Measurements from ENCODE around the gene CFI. TPM values are rescaled to one million over a fixed set of nuclear protein-coding genes. Genes with fewer than 3 reads are reported as not detected.

Gene CFI
- total RNA-seq, 1 donor from 2014 or later = not detected

DNA sequence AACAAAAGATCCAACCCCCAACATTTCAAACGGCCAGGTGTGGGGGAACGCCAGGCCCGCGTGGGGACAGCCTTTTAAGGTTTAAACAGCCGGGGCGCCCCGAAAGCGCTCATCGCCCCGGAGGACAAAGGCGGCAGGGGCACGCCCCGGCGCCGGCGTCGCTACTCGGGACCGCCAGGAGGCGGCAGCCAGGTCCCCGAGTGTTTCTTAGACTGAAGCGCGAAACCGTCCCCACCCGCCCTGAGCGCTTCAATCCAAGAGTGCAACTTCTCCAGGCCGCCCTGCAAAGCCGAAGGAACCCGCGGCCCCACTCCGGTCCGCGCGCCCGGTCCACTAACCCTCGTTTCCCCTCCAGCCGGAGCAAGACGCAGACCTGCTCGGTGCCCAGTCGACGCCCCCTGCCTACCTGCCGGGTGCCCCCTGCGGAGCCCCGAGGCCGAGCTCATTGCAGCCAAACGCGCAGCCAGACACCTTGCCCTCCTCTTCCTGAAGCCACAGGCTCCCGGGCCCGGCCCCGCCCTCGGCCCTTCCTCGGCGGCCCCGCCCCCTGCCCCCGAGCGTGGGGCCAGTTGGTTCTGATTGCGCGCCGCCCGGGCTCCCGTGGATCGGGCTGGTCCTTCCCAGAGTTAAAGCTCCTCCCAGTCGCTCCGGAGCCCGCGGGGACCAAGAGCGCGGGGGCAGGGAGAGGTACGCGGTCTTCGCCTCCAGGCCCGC, 98.7 kb downstream of the CFI start, which contains the start of gene CASP6:
Gene CASP6, minus strand, starts transcription at position 496 of the 714 bp plus-strand sequence. Its CDS starts 50 bp downstream, at position 446.
- Histone ChIP-seq H3K79me2 (ENCODE audit: low read depth) (peaks cover 43% of the 10 kb centered on the region), H3K4me3 (peak within 1 kb of the TSS; percentile 79), H3K36me3 (no peaks in the 10 kb centered on the region), H4K20me1 (ENCODE audit: low read depth) (no peaks in the 10 kb centered on the region), H3K9ac (peak within 1 kb of the TSS; percentile 62), H3K4me1 (peaks cover 17% of the 10 kb centered on the region), H2AFZ (replicated peaks) (peak within 1 kb of the TSS; percentile 86), H3K27me3 (no peaks in the 10 kb centered on the region), H3K4me2 (peak within 1 kb of the TSS; percentile 81), H3K9me3 (ENCODE audit: low read depth) (no peaks in the 10 kb centered on the region), H3K27ac (peak within 1 kb of the TSS; percentile 80), H3F3A (ENCODE audit: low read depth) (peaks cover 15% of the 10 kb centered on the region)
- peaks cover 13% of the 10 kb centered on the region for H3K36me3 Mint-ChIP-seq
- H3K4me1 Mint-ChIP-seq = peaks cover 25% of the 10 kb centered on the region
- DNase-seq (ENCODE audit: low spot score) = peak; percentile 91
- no peaks in the 10 kb centered on the region for H3K9me3 Mint-ChIP-seq
- TF ChIP-seq CTCF (IDR thresholded peaks at IDR 0.05) (peak; percentile 74), EZH2phosphoT487 (IDR thresholded peaks at IDR 0.05) (no peak)
- peak within 1 kb of the TSS; percentile 94 for H3K4me3 Mint-ChIP-seq
- peak within 1 kb of the TSS; percentile 82 for H3K27ac Mint-ChIP-seq
- H3K27me3 Mint-ChIP-seq (ENCODE audit: insufficient read depth, low read depth) = peaks cover 10% of the 10 kb centered on the region

- TF ChIP-seq CTCF (IDR thresholded peaks at IDR 0.05) (no peak), EZH2phosphoT487 (IDR thresholded peaks at IDR 0.05) (no peak), EZH2 (IDR thresholded peaks at IDR 0.05) (no peak)
- Mint-ChIP-seq H3K9me3 (no peaks in the 10 kb centered on the region), H3K36me3 (peaks cover 22% of the 10 kb centered on the region), H3K4me3 (peak overlapping the region; percentile 94), H3K27me3 (ENCODE audit: insufficient read depth, low read depth) (peaks cover 10% of the 10 kb centered on the region), H3K27ac (peak overlapping the region; percentile 82), H3K4me1 (peaks cover 25% of the 10 kb centered on the region)
- Histone ChIP-seq H3K4me1 (peaks cover 17% of the 10 kb centered on the region), H3K36me3 (no peaks in the 10 kb centered on the region), H3K9ac (peak overlapping the region; percentile 62), H3F3A (ENCODE audit: low read depth) (peaks cover 15% of the 10 kb centered on the region), H3K27me3 (no peaks in the 10 kb centered on the region), H3K4me2 (peak overlapping the region; percentile 81), H3K27ac (peak overlapping the region; percentile 80), H3K4me3 (peak overlapping the region; percentile 79), H3K79me2 (ENCODE audit: low read depth) (peaks cover 48% of the 10 kb centered on the region), H3K9me3 (ENCODE audit: low read depth) (no peaks in the 10 kb centered on the region), H2AFZ (replicated peaks) (peak overlapping the region; percentile 48), H4K20me1 (ENCODE audit: low read depth) (no peaks in the 10 kb centered on the region)
- DNase-seq (ENCODE audit: low spot score) = peak; percentile 10
Measured at GRCh38 chr4:109701566-109702410, 100.0 kb downstream of the CFI start.

GRCh38 chr4:109699553-109700225, 102.1 kb downstream of the CFI start:
- no peaks in the 10 kb centered on the region for H3K9me3 ChIP-seq (ENCODE audit: low read depth)
- H3K27me3 ChIP-seq = no peaks in the 10 kb centered on the region
- no peak overlapping the region for H3K4me3 ChIP-seq
- H2AFZ ChIP-seq (replicated peaks) = no peak overlapping the region
- no peaks in the 10 kb centered on the region for H3K36me3 ChIP-seq
- Mint-ChIP-seq H3K9me3 (no peaks in the 10 kb centered on the region), H3K4me3 (no peak overlapping the region), H3K36me3 (peaks cover 25% of the 10 kb centered on the region), H3K27ac (no peak overlapping the region), H3K27me3 (ENCODE audit: insufficient read depth, low read depth) (peaks cover 10% of the 10 kb centered on the region), H3K4me1 (peaks cover 25% of the 10 kb centered on the region)
- no peak for DNase-seq (ENCODE audit: low spot score)
- H3K4me1 ChIP-seq = peaks cover 17% of the 10 kb centered on the region
- no peak overlapping the region for H3K27ac ChIP-seq
- H3K4me2 ChIP-seq = no peak overlapping the region
- H3K9ac ChIP-seq = no peak overlapping the region
- no peak for TF ChIP-seq EZH2 (IDR thresholded peaks at IDR 0.05)
- no peak for TF ChIP-seq EZH2phosphoT487 (IDR thresholded peaks at IDR 0.05)
- TF ChIP-seq CTCF (IDR thresholded peaks at IDR 0.05) = no peak
- H3F3A ChIP-seq (ENCODE audit: low read depth) = peaks cover 15% of the 10 kb centered on the region
- peaks cover 48% of the 10 kb centered on the region for H3K79me2 ChIP-seq (ENCODE audit: low read depth)
- H4K20me1 ChIP-seq (ENCODE audit: low read depth) = no peaks in the 10 kb centered on the region

Measured in neural progenitor cell (in vitro differentiated cells).